ENCODE results near the gene P4HA2.

DNA sequence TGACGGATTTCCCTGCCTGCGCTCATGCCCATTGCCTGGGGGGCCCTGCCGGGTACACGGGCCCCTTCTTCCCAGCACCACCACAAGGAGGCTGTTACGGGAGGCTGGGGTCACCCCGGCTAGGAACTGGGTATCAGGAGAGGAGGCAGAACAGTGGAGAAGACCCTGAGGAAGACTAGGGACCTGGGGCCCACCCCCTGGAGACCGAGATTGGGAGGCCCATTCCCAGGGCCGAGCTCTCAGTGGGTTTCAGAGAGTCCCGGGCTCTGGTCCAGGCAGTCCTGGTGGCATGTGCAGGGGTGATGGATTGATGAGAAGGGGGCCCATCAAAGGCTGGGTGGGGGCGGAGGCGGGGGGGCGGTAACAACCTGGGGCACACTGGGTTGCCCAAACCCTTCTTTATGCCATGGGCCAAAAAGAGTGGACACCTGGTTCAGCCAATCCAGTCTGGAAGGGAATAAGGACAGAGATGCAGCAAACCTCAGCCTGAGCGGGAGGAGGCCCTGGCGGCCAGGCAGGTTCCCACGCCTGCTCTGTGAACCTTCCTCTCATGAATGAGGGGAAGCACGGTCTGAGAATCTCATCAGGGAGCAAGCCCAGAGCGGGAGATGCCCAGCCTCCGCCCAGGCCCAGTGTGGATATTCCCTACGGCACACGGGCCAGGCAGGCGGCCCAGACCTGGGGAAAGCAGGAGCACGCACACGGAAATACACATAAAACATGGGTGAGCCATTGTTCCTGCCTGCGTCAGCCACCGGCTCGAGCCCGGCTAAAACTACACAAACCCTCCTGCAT is 785 bp upstream of the P4HA2 start:
- TF ChIP-seq, protein P1, sequence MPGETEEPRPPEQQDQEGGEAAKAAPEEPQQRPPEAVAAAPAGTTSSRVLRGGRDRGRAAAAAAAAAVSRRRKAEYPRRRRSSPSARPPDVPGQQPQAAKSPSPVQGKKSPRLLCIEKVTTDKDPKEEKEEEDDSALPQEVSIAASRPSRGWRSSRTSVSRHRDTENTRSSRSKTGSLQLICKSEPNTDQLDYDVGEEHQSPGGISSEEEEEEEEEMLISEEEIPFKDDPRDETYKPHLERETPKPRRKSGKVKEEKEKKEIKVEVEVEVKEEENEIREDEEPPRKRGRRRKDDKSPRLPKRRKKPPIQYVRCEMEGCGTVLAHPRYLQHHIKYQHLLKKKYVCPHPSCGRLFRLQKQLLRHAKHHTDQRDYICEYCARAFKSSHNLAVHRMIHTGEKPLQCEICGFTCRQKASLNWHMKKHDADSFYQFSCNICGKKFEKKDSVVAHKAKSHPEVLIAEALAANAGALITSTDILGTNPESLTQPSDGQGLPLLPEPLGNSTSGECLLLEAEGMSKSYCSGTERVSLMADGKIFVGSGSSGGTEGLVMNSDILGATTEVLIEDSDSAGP (CRISPR knock-in tag; IDR thresholded peaks at IDR 0.05), result no peak
- TF ChIP-seq FOXK2 (conservative IDR thresholded peaks at IDR 0.05 in 1 of 2, IDR thresholded peaks at IDR 0.05 in 1 of 2; ENCODE audit: low read depth in 2 of 2), result no peak
- TF ChIP-seq, protein P2, sequence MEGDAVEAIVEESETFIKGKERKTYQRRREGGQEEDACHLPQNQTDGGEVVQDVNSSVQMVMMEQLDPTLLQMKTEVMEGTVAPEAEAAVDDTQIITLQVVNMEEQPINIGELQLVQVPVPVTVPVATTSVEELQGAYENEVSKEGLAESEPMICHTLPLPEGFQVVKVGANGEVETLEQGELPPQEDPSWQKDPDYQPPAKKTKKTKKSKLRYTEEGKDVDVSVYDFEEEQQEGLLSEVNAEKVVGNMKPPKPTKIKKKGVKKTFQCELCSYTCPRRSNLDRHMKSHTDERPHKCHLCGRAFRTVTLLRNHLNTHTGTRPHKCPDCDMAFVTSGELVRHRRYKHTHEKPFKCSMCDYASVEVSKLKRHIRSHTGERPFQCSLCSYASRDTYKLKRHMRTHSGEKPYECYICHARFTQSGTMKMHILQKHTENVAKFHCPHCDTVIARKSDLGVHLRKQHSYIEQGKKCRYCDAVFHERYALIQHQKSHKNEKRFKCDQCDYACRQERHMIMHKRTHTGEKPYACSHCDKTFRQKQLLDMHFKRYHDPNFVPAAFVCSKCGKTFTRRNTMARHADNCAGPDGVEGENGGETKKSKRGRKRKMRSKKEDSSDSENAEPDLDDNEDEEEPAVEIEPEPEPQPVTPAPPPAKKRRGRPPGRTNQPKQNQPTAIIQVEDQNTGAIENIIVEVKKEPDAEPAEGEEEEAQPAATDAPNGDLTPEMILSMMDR (IDR thresholded peaks at IDR 0.05 in 2 of 3, conservative IDR thresholded peaks at IDR 0.05 in 1 of 3; ENCODE audit: insufficient read depth in 2 of 3, low read depth in 1 of 3, low read length in 3 of 3), result no peak
- TF ChIP-seq IRF2 (CRISPR knock-in tag; IDR thresholded peaks at IDR 0.05), result no peak
- no peak for TF ChIP-seq JUND (IDR thresholded peaks at IDR 0.05; ENCODE audit: borderline replicate concordance, low read depth, low read length)
- no peak for TF ChIP-seq JUND (tag; IDR thresholded peaks at IDR 0.05; ENCODE audit: borderline replicate concordance, low read depth, low read length)

All from K562 (cell line).